Sigmoid colon (tissue), 7 donors: ENCODE data around the gene CDK14. TPM values are rescaled to one million over a fixed set of nuclear protein-coding genes. Genes with fewer than 3 reads are reported as not detected.

Experiments used
- DNase-seq: peaks from one replicate; pipeline ENCODE4 v3.0.0-alpha.2; 2019
- H3K27ac ChIP-seq, 4 donors: fragments of 200-600 bp; sonication (generic); one replicate each; pipeline ENCODE4 v1.5.1; 2016 to 2019; ENCODE audit warnings: mild to moderate bottlenecking in 1 of 4
- H3K27me3 ChIP-seq, 3 donors: fragments of 200-600 bp; sonication (generic); one replicate each; pipeline ENCODE4 v1.5.1; 2019; ENCODE audit warnings: mild to moderate bottlenecking in 1 of 3
- H3K36me3 ChIP-seq, 4 donors: fragments of 200-600 bp; sonication (generic); one replicate each; pipeline ENCODE4 v1.5.1; 2016 to 2019
- H3K4me1 ChIP-seq, 4 donors: fragments of 200-600 bp; sonication (generic); one replicate each; pipeline ENCODE4 v1.5.1; 2017 to 2019
- H3K4me3 ChIP-seq, 4 donors: fragments of 200-600 bp; sonication (generic); one replicate each; pipeline ENCODE4 v1.5.1; 2017 to 2019; ENCODE audit warnings: mild to moderate bottlenecking in 2 of 4, moderate library complexity in 1 of 4
- H3K9me3 ChIP-seq, 4 donors: fragments of 200-600 bp in 3 of 4; sonication (generic) in 3 of 4; one replicate each; pipeline versions ENCODE4 v1.5.1 to v1.6.1; 2013 to 2019
- EP300 ChIP-seq, 4 donors: sonication (generic); formaldehyde crosslinking; IDR thresholded peaks; one replicate each; pipeline ENCODE4 v1.6.1; 2017; ENCODE audit warnings: antibody characterized with exemption in 4 of 4
- POLR2A ChIP-seq, 2 donors: fragments of 450-650 bp; IDR thresholded peaks; one replicate each; pipeline ENCODE4 v1.6.1; 2016; ENCODE audit warnings: antibody characterized with exemption in 2 of 2, mild to moderate bottlenecking in 2 of 2, moderate library complexity in 2 of 2
- POLR2AphosphoS5 ChIP-seq, 4 donors: sonication (generic); formaldehyde crosslinking; IDR thresholded peaks; one replicate each; pipeline ENCODE4 v1.6.1; 2017; ENCODE audit warnings: antibody characterized with exemption in 4 of 4
- WGBS, 2 donors: extraction: QIAGEN DNeasy Blood & Tissue Kit; methylation state at CpG; one replicate each; pipeline ENCODE4 v1.1.7; 2013; 5-methylcytosine and 5-hydroxymethylcytosine counted together
- intact Hi-C: fragments of 100-400 bp; cut with DNase I; formaldehyde crosslinking; loops from one replicate; pipeline ENCODE4 v1.15.1; 2023
- polyA plus RNA-seq, 3 donors: library from polyadenylated mRNA; stranded (reverse); fragments of 200-250 nt; gene quantifications; one replicate each; pipeline ENCODE4 v1.2.3, GENCODE V29; 2013
- total RNA-seq, 4 donors: library from RNA; depleted of rRNA; stranded (reverse); fragments of >200 nt; gene quantifications; one replicate each; pipeline ENCODE4 v1.1.0, GENCODE V29; 2016
- TF ChIP-seq, protein P1 (sequence below), 4 experiments: fragments of 450-650 bp in 3 of 4; fragments of 200-600 bp in 1 of 4; IDR thresholded peaks; one replicate each; pipeline ENCODE4 v1.5.1; 2016 to 2019; ENCODE audit warnings: antibody characterized with exemption in 4 of 4, mild to moderate bottlenecking in 3 of 4, moderate library complexity in 2 of 4
- donor health status: healthy with polysubstance abuse.
- donor health status: Bipolar disorder and iron deficiency.
- donor health status: healthy.

Gene CDK14
- total and polyA plus RNA-seq, 7 donors = 0.92 to 19.3 (median 11.1) TPM

DNA sequence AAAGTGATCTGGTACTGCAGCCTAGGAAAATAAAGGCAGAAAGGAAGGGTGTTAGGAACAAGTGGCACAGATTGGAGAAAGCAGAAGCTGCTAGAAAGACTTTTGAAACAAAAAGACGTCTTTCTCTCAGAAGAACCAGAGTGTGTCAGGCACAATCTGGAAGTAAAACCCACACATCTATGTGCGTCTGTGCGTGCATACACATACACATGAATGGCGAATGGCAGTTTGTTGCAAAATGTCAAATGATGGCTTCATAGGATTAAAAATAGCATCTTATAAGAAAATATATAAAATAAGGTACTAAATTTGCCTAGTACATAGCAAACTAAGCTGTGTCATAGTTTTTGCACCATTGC, 246.3 kb downstream of the CDK14 start:
- Histone ChIP-seq H3K27ac (no peak overlapping the region), H3K36me3 (no peaks in the 10 kb centered on the region), H3K27me3 (no peaks in the 10 kb centered on the region), H3K4me3 (no peak overlapping the region), H3K9me3 (peaks cover 0 to 5% (median 0%) of the 10 kb centered on the region in 4 donors), H3K4me1 (peaks cover 0 to 7% (median 0%) of the 10 kb centered on the region in 4 donors)
- DNase-seq = no peak
- intact Hi-C loops = no loop called here
- TF ChIP-seq POLR2A (IDR thresholded peaks at IDR 0.05) (no peak), EP300 (IDR thresholded peaks at IDR 0.05) (no peak), POLR2AphosphoS5 (IDR thresholded peaks at IDR 0.05) (no peak)
- TF ChIP-seq, protein P1, sequence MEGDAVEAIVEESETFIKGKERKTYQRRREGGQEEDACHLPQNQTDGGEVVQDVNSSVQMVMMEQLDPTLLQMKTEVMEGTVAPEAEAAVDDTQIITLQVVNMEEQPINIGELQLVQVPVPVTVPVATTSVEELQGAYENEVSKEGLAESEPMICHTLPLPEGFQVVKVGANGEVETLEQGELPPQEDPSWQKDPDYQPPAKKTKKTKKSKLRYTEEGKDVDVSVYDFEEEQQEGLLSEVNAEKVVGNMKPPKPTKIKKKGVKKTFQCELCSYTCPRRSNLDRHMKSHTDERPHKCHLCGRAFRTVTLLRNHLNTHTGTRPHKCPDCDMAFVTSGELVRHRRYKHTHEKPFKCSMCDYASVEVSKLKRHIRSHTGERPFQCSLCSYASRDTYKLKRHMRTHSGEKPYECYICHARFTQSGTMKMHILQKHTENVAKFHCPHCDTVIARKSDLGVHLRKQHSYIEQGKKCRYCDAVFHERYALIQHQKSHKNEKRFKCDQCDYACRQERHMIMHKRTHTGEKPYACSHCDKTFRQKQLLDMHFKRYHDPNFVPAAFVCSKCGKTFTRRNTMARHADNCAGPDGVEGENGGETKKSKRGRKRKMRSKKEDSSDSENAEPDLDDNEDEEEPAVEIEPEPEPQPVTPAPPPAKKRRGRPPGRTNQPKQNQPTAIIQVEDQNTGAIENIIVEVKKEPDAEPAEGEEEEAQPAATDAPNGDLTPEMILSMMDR (IDR thresholded peaks at IDR 0.05) = no peak
- WGBS, 2 donors = 83 to 94% methylated on average over 4 of the region's 4 CpGs

DNA sequence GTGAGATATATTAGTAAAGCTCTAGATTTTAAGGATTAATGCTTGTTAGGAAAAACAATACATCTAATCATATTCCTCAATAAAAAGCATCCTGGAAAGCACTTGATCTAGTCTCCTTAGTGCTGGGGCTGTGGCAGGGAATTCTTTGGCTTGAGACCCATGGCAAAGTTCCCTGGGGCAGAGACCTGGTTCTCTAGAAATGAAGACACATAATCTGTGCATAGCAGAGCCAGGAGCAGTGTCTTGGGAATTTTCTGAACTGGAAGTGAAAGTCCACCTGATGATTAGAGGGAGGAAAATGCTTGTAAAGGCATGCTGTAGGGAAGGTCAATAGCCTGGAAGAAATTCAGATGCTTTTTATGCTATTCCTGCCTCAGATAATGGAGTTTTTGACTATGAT, 247.4 kb downstream of the CDK14 start:
- H3K4me1 ChIP-seq = peaks cover 0 to 7% (median 0%) of the 10 kb centered on the region in 4 donors
- intact Hi-C loops = no loop called here
- H3K4me3 ChIP-seq = no peak overlapping the region
- no peak for DNase-seq
- peaks cover 0 to 3% (median 0%) of the 10 kb centered on the region in 4 donors for H3K9me3 ChIP-seq
- no peaks in the 10 kb centered on the region for H3K36me3 ChIP-seq
- no peak overlapping the region for H3K27ac ChIP-seq
- TF ChIP-seq, protein P1 (IDR thresholded peaks at IDR 0.05) = no peak
- TF ChIP-seq EP300 (IDR thresholded peaks at IDR 0.05) (no peak), POLR2A (IDR thresholded peaks at IDR 0.05) (no peak), POLR2AphosphoS5 (IDR thresholded peaks at IDR 0.05) (no peak)
- H3K27me3 ChIP-seq = no peaks in the 10 kb centered on the region

DNA sequence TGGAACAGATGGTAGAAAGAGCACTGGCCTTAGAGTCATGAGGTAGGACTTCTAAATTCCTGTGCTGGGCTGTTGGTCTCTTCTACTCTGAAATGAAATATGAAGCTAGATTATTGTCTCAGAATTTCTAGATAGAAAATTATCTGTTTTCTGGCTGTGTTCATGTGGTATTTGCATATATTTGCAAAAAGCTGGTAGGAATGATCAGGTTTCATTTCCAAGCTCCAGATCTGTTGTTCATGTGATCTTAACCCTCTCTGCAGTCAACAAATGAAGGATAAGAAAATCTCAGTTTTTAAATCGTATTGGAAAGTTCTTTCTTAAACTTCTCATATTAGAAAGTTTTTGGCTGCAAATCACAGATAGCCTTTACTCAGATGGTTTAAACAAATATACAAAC, 248.3 kb downstream of the CDK14 start:
- Histone ChIP-seq H3K4me3 (no peak overlapping the region), H3K4me1 (peaks cover 0 to 7% (median 0%) of the 10 kb centered on the region in 4 donors), H3K27me3 (no peaks in the 10 kb centered on the region), H3K27ac (no peak overlapping the region), H3K9me3 (no peaks in the 10 kb centered on the region), H3K36me3 (no peaks in the 10 kb centered on the region)
- intact Hi-C loops = no loop called here
- WGBS, 2 donors = 82 to 88% methylated on average over 1 of the region's 1 CpG
- TF ChIP-seq POLR2AphosphoS5 (IDR thresholded peaks at IDR 0.05) = no peak
- TF ChIP-seq POLR2A (IDR thresholded peaks at IDR 0.05) = no peak
- TF ChIP-seq, protein P1 (IDR thresholded peaks at IDR 0.05) = no peak
- no peak for TF ChIP-seq EP300 (IDR thresholded peaks at IDR 0.05)
- no peak for DNase-seq

DNA sequence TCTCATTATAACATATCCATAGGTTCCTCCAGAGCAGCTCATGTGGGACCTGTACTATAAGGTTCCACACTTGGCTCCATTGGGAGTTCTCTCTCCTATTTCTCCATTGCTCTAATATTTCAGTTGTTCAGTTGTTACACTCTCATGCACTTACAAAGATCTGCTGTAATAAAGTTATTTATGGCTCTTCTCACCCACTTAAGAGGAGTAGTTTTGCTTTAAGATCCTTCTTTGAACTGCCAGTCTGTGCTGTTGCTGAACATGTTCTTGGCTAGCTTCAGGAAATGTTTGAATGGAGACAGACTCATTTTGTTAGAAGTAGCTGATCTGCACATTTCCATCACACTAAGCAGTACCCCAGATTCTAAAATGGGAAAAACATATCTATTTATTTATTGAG, 250.1 kb downstream of the CDK14 start:
- H3K9me3 ChIP-seq = no peaks in the 10 kb centered on the region
- no peaks in the 10 kb centered on the region for H3K36me3 ChIP-seq
- no peak overlapping the region for H3K27ac ChIP-seq
- TF ChIP-seq EP300 (IDR thresholded peaks at IDR 0.05) = no peak
- no peak for TF ChIP-seq POLR2A (IDR thresholded peaks at IDR 0.05)
- no peak for TF ChIP-seq POLR2AphosphoS5 (IDR thresholded peaks at IDR 0.05)
- TF ChIP-seq, protein P1 (IDR thresholded peaks at IDR 0.05) = no peak
- intact Hi-C loops = no loop called here
- no peak for DNase-seq
- peaks cover 0 to 7% (median 0%) of the 10 kb centered on the region in 4 donors for H3K4me1 ChIP-seq
- no peak overlapping the region for H3K4me3 ChIP-seq
- H3K27me3 ChIP-seq = no peaks in the 10 kb centered on the region

DNA sequence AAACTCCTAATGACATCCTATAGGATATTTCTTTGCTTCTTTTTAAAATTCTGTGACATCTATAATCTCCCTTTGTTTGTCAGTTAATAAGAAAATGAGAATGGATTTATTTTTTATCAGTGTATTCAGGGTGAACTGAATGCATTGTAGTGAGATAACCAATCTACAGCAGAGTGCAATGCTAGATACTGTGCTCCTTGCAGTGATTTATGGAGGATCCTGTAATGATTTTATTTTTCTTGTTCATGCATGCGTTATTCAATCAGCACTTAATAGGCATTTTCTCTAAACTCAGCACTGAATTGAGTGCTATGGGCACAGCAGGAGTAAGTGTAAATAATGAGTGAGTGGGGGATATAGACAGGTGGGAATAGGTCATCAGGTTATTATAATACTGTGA, 253.9 kb downstream of the CDK14 start:
- intact Hi-C loops = no loop called here

More for the DNA sequence above, 253.9 kb downstream of the CDK14 start:
- Histone ChIP-seq H3K4me1 (no peaks in the 10 kb centered on the region), H3K27ac (no peak overlapping the region), H3K36me3 (no peaks in the 10 kb centered on the region), H3K4me3 (no peak overlapping the region), H3K27me3 (no peaks in the 10 kb centered on the region), H3K9me3 (no peaks in the 10 kb centered on the region)
- no peak for DNase-seq
- TF ChIP-seq EP300 (IDR thresholded peaks at IDR 0.05) (no peak), POLR2AphosphoS5 (IDR thresholded peaks at IDR 0.05) (no peak), POLR2A (IDR thresholded peaks at IDR 0.05) (no peak)
- TF ChIP-seq, protein P1 (IDR thresholded peaks at IDR 0.05) = no peak
- 94% methylated on average over 1 of the region's 1 CpG for WGBS, 2 donors
